Measurements from ENCODE around the gene APP.

The APP gene

DNA sequence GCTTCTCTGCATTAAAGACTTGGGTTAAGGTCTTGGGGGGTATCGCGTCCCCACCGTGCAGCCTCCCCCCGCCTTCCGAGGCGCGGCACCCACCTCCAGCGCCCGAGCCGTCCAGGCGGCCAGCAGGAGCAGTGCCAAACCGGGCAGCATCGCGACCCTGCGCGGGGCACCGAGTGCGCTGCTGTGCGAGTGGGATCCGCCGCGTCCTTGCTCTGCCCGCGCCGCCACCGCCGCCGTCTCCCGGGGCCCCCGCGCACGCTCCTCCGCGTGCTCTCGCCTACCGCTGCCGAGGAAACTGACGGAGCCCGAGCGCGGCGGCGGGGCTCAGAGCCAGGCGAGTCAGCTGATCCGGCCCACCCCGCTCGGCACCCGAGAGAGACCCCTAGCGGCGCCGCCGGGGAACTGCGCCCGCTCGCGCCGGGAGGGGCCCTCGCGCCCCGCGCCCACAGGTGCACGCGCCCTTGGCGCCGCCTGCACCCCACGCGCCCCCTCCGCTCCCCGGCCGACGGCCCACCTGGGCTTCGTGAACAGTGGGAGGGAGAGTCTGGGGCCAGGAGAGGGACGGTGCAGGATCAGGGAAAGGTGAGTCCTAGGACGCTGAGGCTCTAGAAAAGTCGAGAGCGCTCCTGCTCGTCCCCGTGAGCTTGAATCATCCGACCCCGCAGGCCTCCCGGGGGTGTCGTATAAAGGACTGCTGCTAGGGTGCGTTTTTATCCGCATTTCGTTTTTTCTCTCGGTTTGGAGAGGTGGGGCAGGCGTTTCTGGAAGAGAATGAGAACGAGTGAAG lies at the start of gene APP:
APP (minus strand) TSS at position 300 of the 787 bp plus-strand sequence; CDS start at position 150, 150 bp downstream.
- peak; percentile 78 to 95 (median 85) for DNase-seq

DNA sequence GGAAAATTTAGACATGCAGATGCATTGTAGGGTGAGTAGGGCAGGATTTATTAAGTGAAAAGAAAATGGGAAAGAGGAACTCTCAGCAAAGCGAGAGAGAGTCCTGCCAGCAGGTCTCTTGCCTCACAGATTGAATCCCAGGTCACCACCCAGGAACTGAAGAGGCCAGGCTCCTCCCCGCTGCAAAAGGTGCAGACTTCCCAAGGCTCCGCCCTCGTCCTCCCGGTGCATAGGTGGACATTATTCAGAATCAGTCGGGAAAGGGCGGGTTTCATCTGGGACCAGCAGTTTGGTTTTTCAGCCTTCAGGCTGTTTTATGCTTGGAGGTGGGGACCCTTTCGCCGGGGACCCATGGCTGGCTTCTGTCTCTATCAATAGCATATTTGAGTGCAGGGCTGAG lies 41.6 kb upstream of the APP start:
- DNase-seq = no peak

DNA sequence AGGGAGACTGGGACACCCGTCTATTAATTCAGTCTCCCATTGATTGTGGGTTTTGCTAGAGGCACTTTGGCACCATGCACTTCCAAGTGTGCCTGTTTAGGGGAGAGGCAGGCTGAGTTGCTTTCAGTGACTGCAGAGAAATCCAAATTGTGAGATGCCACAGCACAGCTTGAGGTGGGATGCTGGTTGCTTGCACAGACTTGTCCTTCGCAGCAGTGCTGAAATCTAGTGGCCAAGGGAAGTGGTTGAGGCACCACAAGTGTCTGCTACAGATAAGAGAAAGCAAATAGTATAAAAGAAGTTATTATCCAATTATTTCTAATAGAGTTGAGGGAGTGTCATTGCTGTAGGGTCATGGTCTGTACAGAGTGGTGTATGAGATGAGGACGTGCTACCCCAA lies 40.0 kb upstream of the APP start:
- no peak for DNase-seq

DNA sequence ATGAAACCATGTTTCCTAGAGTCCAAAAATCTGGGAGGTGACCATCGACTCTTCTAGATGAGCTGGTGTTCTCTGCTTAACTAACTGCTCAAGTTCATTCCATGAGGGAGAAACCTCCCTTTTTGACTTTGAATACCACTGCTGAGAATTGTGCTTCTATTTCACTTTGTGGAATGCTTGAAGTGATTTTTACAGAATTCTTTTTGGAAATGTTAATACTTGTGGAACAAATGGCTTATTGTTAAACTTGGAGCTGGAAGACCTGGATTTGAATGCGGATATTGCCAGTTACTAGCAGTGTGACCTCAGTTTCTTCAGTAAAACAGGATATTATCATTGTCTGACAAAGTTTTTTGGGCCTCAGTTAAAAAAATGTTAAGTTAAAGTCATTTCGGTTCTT lies 36.5 kb upstream of the APP start:
- DNase-seq = no peak

DNA sequence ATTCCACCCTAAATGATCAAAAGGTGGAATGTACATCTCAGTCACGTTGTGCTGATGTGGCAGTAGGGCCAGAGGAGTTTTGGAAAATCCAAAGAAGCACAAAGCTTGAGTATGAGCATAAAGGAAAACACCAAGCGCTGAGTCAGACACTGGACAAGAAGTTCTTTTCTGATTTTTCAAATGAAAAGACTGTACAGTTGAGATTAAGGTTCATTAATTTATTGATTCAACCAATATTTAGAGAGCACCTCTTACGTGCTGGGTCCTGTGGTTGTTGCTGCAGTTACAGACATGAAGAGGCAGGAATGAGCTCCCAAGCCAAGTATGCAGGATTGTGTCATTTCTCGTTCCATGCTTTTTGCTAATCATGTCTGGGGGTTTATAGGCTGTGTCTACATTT lies 28.9 kb upstream of the APP start:
- no peak for DNase-seq

DNA sequence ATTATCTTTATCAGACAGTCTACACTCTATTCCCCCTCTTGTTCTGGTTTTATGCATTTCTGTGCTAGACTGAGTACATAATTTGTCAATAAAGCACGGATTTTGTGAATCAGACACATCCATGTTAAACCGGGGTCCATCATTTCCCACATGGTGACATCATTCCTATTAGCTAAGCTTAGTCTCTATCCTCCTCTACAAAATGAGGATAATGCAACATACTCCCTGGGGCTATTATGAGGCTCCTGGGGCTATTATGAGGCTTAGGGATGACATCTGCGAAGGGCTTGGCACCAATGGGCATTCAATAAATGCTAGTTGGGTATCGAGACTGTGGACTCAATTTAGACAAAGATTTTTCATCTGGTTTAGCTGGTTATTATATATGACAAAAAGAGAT lies 25.1 kb upstream of the APP start:
- DNase-seq = no peak

DNA sequence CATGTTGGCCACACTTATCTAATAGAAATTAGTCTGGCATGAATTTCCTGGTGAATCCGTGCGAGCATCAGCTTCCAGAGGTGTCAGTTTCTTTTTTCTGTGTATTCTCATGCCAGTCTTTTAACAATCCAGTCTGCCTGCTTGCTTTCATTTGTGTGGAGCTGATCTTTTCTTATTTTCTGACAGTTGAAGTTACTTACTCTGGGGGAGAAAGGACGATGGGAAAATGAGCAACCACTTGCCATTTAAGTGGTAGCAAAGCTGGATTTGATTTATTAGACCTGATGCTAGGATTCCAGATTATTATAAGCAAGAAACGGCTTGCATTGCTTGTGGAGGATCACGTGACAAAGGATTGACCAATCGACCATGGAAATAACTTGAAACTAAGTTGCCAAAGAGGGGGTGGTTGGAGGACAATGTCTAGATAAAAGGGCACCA lies 24.3 kb upstream of the APP start:
- DNase-seq = no peak

DNA sequence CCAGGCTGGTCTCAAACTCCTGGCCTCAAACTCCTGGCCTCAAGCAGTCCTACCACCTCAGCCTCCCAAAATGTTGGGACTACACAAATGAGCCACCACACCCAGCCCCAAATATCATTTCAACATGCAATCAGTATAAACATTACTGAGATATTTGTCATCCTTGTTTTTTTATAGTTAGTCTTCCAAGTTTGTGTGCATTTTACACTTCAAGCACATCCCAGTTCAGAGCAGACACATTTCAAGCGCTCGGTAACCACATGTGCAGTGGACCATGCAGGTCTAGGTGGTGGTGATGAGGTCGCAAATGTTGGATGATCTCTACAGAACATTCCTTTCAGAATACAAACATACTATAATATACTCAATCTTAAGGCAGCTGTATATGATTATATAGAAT lies 23.8 kb upstream of the APP start:
- no peak for DNase-seq

DNA sequence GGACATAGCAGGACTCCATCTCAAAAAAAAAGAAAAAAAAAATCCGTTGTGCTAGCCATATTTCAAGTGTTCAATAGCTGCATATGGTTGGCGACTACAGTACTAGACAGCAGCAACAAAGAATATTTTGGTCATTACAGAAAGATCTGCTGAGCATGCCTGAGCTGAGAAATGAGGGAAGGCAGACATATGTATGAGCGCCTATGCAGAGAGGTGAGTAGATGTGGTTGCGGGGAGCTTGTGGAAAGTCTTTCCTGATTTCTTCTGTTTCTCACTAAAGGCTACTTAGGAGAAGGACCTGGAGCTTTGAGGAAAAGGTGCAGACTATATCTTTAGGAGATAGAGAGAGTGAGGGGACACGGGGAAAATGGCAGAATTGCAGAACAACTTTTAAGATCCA lies 21.0 kb upstream of the APP start:
- DNase-seq = no peak

DNA sequence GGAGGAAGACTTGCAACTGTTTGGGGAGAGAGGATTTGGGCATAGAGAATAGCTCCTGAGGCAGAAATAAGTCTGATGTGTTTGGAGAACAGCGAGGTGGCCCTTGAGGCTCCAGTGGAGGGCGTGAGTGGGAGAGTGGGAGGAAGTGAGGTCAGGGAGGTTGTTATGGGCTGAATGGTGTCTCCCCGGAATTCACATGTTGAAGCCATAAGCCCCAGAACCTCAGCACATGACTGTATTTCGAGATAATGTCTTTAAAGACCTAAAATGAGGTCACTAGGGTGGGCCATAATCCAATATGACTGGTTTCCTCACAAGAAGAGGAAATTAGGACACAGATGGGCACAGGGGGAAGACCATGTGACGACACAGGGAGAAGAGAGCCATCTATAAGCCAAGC lies 17.9 kb upstream of the APP start:
- no peak for DNase-seq

DNA sequence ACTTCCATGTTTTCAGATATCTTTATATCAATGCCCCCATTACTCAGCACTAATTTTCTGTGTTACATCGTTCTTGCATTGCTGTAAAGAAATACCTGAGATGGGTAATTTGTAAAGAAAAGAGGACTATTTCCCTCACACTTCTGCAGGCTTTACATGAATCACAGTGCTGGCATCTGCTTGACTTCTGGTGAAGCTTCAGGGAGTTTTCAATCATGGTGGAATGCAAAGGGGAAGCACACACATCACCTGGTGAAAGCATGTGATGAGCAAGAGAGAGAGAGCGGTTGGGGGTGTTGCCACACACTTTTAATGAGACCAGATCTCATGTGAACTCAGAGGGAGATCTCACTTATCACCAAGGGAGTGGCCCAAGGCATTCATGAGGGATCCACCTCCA lies 14.9 kb upstream of the APP start:
- no peak for DNase-seq

DNA sequence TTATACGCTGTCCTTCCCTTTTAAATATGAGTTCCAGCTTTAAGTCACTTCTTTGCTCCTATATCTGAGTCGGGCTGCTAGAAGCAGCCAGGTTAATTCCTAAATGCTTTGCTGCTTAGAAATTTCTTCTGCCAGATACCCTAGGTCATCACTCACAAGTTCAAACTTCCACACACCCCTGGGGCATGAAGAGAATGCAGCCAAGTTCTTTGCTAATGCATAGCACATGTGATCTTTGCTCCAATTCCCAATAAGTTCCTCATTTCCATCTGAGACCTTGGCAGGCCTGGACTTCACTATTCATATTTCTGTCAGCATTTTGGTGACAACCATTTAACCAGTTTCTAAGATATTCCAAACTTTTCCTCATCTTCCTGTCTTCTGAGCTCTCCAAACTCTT lies 14.5 kb upstream of the APP start:
- DNase-seq = no peak

DNA sequence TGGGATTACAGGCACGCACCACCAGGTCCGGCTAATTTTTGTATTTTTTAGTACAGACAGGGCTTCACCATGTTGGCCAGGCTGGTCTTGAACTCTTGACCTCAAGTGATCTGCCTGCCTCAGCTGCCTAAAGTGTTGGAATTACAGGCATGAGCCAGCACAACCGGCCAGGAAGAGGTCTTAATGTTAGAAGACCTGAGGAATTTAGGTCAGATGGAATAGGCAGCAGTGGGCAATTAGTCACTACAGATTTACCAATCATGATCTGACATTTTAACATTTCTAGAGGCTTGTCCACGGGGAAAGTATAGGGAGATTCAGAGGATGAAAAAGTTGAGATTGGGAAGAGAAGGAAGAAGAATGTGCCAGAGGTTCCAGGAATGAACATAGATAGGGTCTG lies 8.9 kb upstream of the APP start:
- no peak for DNase-seq

DNA sequence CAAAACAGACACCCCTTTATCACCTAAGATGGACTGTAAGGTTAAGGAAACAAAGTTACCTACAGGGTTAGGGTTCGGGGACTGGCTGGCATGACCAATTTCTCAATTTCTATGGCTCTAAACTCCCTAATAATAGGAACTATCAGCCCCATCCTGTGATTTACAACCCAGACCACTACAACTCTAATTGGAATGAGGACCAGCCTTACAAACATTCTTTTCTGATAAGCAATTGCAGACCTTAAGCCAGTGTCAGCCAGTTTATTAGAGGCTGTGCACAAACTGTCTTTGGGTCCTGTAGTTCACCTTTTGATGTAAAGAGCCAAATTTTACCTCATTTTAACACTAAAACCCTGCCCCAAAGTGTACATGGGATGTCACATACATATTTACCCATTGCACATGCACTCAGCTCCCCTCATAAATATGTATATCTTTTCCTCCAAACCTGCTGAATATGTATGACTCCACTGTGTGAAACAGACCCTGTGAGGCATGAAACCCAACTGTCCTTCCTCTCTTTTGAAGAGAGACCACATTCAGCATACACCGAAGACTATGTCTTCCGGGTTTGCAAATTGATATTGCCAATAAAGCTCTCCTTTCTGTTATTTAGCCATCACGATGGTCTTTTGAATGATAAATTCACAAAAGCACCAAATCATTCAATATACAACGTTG lies 7.3 kb upstream of the APP start:
- DNase-seq = no peak

DNA sequence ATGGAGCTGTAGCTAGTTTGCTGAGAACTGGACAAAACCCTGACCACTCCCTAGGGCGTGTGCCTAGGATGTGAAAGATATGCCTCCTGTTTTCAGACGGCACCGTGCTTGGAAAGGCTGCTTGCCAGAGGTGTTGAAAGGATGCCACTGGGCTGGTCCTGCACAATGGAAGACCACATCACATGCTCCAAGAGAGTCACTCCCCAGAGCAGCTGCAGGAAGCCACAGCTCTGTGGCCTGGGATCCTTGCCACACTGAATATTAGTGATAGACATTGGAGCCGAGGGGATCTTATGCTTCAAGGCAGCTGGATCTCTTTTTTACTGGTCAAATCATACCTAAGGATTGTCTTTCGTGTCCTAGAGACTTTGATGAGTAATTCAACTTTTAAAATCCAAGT lies 6.6 kb upstream of the APP start:
- DNase-seq = no peak

DNA sequence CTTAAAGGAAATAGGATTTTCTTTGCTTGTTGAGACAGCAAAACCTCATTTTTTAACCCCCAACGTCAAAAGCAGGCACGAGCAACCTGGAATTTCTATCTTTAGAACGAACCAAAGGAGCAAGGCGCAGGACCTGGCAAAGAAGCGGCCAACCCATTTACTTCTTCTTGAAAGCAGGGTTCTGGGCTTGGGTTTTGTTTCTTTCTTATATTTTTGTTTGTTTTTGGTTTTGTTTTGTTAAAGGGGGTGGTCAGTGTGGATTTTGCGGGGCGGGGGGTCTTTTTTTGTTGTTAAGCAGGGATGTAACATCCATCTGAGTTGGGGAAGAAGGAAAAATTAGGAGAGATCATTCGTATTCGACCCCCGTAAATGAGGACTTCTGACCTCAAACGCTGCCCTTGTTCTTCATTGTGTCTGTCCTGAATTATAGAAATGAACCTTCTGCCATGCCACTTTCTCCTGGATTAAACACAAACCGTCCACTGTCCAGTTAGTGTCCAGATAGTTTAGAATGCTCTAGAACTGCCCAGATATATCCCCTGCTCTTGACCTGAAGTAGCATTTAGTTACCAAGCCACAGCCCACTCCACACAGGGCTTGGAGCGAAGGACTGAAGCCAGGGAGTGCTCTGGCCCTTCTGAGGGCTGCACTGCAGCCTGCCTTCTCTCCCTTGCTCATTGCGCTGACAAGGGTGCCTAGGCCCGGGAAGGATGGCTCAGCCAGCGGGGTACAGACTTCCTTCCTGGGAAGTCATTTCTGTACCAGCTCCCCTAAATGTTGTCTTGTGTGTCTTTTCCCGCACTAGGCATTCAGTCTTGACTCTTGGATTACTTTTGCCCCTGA lies 909 bp upstream of the APP start:
- no peak for DNase-seq

DNA sequence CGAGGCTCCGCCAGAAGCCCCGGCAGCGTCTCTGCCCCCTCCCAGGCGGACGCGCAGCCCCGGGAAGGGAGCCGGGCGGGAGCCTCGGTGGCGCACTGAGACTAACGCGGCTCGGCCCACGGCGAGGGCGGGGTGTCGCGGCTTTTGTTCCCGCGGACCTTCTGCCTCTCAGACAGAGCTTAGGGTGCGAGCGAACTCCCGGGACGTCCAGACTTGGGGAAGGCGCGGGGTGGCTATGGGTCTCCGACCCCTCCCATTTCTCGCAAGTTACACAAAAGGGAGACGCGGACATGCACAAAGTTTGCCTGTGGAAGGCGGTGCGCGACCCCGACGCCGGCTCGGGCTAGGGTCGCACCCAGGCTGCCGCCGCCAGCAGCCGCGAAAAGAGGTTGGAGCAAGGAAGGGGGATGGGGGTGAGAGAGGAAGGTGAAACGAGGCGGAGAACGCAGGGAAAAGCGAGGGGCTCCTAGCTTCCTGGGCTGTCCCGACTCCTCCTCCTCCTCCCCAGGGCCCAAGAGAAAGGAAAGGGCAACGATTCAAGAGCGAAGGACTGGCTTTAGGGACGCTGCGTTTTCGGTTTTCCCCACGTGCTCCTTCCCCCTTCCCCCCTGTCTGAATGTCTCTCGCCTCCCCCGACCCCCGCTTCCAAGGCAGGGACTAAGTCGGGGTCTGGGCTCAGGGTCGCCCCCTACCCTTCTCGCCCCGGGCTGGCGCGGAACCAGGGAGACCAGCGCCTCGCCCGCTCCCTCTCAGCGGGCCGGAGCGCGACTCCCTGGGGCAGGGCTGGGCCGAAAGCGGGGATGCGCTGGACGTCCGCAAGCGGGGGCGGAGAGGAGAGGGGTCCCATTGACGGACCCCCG lies 729 bp downstream of the APP start:
- peak; percentile 2 to 62 (median 48) for DNase-seq

DNA sequence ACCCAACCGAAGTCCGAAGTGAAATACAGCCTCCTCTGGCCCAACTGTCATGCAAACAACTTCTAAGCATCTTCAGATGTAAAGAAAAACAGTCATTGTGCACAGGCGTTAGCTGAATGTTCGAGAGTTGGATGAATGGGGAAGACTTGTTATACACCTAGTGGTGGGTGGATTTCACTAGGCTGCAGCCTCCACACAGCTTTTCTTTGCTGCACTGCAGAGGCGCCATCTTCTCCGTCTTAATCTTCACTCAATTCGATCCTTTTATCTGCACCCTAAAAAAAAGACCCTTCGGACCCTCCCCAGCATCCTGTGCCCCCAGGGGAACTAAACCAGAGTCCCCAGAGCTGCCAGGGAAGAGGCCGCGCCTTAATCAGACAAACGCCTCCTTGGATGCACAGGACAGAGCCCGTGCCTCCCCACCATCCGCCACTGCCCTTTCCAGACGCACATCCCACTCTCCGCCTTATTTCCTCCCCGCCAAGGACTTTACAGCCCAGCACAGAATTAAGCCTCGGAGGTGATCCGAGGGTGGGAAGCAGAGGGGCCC lies 1.4 kb downstream of the APP start:
- peak; percentile 9 to 63 (median 47) for DNase-seq

DNA sequence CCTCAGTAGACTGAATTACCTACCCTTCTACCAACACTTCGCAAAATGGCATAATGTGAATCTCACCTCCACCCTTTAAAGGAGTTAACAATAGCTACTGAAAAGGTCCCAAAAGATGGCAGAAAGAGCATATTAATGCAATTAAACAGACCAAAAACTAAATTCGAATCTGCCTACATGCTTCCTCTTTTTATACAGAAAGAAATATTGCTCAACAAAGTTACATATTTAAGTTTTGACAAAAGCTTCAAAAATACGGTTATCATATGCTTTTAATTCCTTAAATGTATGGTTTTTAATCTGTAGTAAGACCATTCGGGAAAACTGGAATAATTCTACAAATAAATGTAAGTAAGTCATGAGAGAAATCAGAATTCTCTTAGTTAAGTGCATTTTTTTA lies 2.2 kb downstream of the APP start:
- no peak for DNase-seq

DNA sequence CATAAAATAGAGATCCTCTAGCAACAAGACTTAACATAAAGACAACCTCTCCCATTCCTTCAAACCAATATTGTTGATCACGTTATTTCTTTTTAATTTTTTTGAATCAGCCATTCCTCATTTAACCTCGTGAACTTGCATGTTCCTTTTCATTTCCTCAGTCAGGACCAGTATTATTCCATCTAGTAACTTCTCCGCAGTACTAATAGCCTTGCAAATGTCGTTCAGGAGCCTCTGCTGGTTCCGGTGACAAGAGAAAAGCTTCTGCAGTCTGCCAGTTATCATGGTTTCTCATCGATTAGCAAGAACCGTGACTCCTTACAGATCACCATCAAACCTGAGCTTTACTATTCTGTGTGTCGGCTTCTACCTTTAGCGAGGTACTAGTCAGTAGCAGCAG lies 3.0 kb downstream of the APP start:
- DNase-seq = no peak

DNA sequence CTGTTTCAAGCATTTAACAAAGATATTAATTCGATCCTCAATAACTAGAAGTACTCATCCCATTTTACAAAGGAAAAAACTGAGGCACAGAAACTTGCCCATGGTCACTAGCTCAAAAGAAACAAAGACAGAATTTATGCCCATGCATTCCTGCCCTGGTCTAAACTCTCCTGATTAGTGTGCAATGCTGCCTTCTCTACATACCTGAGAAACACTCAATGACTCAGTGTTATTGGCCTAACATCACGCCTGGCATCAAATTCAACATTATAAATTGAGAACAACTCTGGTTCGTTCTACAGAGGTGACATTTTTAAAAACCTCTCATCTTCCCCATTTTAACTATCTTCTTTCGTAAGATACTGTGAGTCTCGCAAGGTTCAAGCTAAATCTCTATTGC lies 5.2 kb downstream of the APP start:
- no peak for DNase-seq

DNA sequence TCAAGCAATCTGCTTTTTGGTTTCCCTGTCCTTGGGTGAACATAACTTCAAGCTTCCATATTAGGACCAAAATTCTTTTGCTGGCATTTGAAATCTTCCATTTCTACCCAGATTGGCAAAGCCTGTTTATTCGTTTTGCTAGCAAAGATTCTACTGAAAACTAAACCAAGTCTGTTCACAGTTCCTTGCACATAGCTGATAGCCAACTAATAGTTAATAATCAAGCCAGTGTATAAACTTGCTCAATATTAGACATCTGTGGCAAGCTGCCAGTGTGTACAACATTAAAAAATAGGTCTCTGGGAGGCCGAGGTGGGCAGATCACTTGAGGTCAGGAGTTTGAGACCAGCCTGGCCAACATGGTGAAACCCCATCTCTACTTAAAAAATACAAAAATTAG lies 6.3 kb downstream of the APP start:
- DNase-seq = no peak
